HG02623 (cell line): ENCODE measurements around the gene TAF6L.
"Not testable (repeated sequence)": the region's sequence is repeated elsewhere in the genome, so short reads cannot be mapped to it uniquely, and the experiment has no call there.

Experiments used
- ATAC-seq: cut with Tn5 transposase; IDR thresholded peaks from one replicate; pipeline ENCODE4 v1.9.1; 2021; ENCODE audit warnings: moderate library complexity; ENCODE audit not compliant: unreplicated experiment

TAF6L gene

GRCh38 chr11:62805076-62805892 lies 34.1 kb downstream of the TAF6L start, which contains the start of gene NXF1:
TSS of gene NXF1 (minus strand) at chr11:62805440. CDS start at chr11:62805356, 84 bp downstream.
- ATAC-seq: peak; percentile 86

GRCh38 chr11:62805961-62806441 lies 34.8 kb downstream of the TAF6L start:
- ATAC-seq: no peak

- no peak for ATAC-seq
These were observed 35.5 kb downstream of the TAF6L start for GRCh38 chr11:62806611-62807121.

GRCh38 chr11:62810748-62811147 lies 39.6 kb downstream of the TAF6L start:
- no peak for ATAC-seq

- no peak for ATAC-seq
These were observed 40.5 kb downstream of the TAF6L start for GRCh38 chr11:62811659-62812058.

GRCh38 chr11:62816557-62816956 lies 45.4 kb downstream of the TAF6L start:
- ATAC-seq: no peak

GRCh38 chr11:62817129-62817528 lies 45.9 kb downstream of the TAF6L start:
- ATAC-seq: no peak

- ATAC-seq: no peak
These were observed 52.5 kb downstream of the TAF6L start for GRCh38 chr11:62823677-62824076.

GRCh38 chr11:62828130-62828529 lies 56.9 kb downstream of the TAF6L start:
- not testable (repeated sequence) for ATAC-seq

- no peak for ATAC-seq
These were observed 59.8 kb downstream of the TAF6L start for GRCh38 chr11:62830904-62831519.

- ATAC-seq: peak; percentile 72
These were observed 60.5 kb downstream of the TAF6L start, which contains the start of gene STX5 for GRCh38 chr11:62831520-62832335. TSS of gene STX5 (minus strand) at chr11:62832051. CDS start at chr11:62831243, 808 bp downstream.

GRCh38 chr11:62832336-62833234 lies 61.4 kb downstream of the TAF6L start, which contains the start of gene TEX54:
TSS of gene TEX54 (minus strand) at chr11:62832841.
- peak; percentile 7 for ATAC-seq

- no peak for ATAC-seq
These were observed 64.1 kb downstream of the TAF6L start for GRCh38 chr11:62835336-62835735.
